Parathyroid adenoma (tissue), 2 donors: ENCODE data around the gene VAPA.

Source experiments
- H2AFZ ChIP-seq: fragments of 300-600 bp; sonication (generic); one replicate; pipeline ENCODE4 v1.7.0; 2017; ENCODE audit warnings: antibody characterized with exemption, mild to moderate bottlenecking
- H3K27ac ChIP-seq: fragments of 300-600 bp; sonication (generic); one replicate; pipeline ENCODE4 v1.7.0; 2017
- H3K27me3 ChIP-seq: fragments of 300-600 bp; sonication (generic); one replicate; pipeline ENCODE4 v1.7.0; 2017; ENCODE audit warnings: low read length; ENCODE audit not compliant: control insufficient read depth, insufficient read depth
- H3K36me3 ChIP-seq: fragments of 300-600 bp; sonication (generic); one replicate; pipeline ENCODE4 v1.7.0; 2017; ENCODE audit warnings: low read length; ENCODE audit not compliant: control insufficient read depth, insufficient read depth
- H3K4me1 ChIP-seq: fragments of 300-600 bp; sonication (generic); one replicate; pipeline ENCODE4 v1.7.0; 2017; ENCODE audit warnings: control low read depth
- H3K4me2 ChIP-seq: fragments of 300-600 bp; sonication (generic); one replicate; pipeline ENCODE4 v1.7.0; 2017; ENCODE audit warnings: low read length
- H3K4me3 ChIP-seq: fragments of 300-600 bp; sonication (generic); one replicate; pipeline ENCODE4 v1.7.0; 2017; ENCODE audit warnings: low read depth, low read length
- H3K79me2 ChIP-seq: fragments of 300-600 bp; sonication (generic); one replicate; pipeline ENCODE4 v1.7.0; 2017; ENCODE audit warnings: control low read depth
- H3K9ac ChIP-seq: fragments of 300-600 bp; sonication (generic); one replicate; pipeline ENCODE4 v1.7.0; 2017; ENCODE audit warnings: mild to moderate bottlenecking
- H3K9me3 ChIP-seq: fragments of 300-600 bp; sonication (generic); one replicate; pipeline ENCODE4 v1.7.0; 2017; ENCODE audit warnings: low read length; ENCODE audit not compliant: control insufficient read depth
- CTCF ChIP-seq: fragments of 300-600 bp; sonication (generic); IDR thresholded peaks from one replicate; pipeline ENCODE4 v1.7.0; 2017; ENCODE audit warnings: antibody characterized with exemption, mild to moderate bottlenecking
- donor health status: primary hyperparathyroidism.

The VAPA gene

GRCh38 chr18:9913526-9914333, at the start of gene VAPA:
VAPA (plus strand) TSS chr18:9914016; CDS start chr18:9914257, 241 bp downstream.
- TF ChIP-seq CTCF: no peak
- Histone ChIP-seq H3K4me1 (peaks cover 22% of the 10 kb centered on the region), H3K4me3 (peak within 1 kb of the TSS; percentile 90), H3K9ac (peak within 1 kb of the TSS; percentile 96), H3K27ac (peak within 1 kb of the TSS; percentile 98), H3K4me2 (peak within 1 kb of the TSS; percentile 86), H2AFZ (peak within 1 kb of the TSS; percentile 98), H3K27me3 (no peaks in the 10 kb centered on the region), H3K36me3 (no peaks in the 10 kb centered on the region), H3K79me2 (peaks cover 37% of the 10 kb centered on the region), H3K9me3 (no peaks in the 10 kb centered on the region)

- H3K36me3 ChIP-seq: no peaks in the 10 kb centered on the region
- no peaks in the 10 kb centered on the region for H3K27me3 ChIP-seq
- H3K79me2 ChIP-seq: no peaks in the 10 kb centered on the region
- H3K4me2 ChIP-seq: no peak overlapping the region
- no peaks in the 10 kb centered on the region for H3K4me1 ChIP-seq
- H2AFZ ChIP-seq: no peak overlapping the region
- H3K9ac ChIP-seq: no peak overlapping the region
- H3K27ac ChIP-seq: no peak overlapping the region
- no peak for TF ChIP-seq CTCF
- H3K4me3 ChIP-seq: no peak overlapping the region
- no peaks in the 10 kb centered on the region for H3K9me3 ChIP-seq
These were observed 47.9 kb upstream of the VAPA start for GRCh38 chr18:9865764-9866490.

DNA sequence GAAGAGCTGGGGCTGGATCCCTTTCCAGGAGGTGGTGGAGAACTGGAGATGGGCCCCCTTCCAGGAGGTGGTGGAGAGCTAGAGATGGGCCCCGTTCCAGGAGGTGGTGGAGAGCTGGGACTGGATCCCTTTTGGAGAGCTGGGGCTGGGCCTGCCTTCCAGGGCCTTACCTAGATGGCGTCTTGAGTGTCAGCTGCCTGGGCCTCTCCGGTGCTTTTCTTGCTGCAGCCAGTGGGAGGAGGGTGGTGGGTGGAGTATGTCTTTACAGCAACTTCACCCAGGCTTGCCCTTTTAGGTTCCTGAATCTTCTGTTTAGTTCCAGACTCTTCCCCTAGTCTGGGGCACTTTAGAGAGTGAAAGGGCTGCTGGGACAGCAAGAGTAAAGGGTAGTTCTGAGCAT, 47.2 kb upstream of the VAPA start:
- H3K36me3 ChIP-seq: no peaks in the 10 kb centered on the region
- no peak overlapping the region for H3K4me3 ChIP-seq
- H3K27ac ChIP-seq: no peak overlapping the region
- no peaks in the 10 kb centered on the region for H3K4me1 ChIP-seq
- H3K27me3 ChIP-seq: no peaks in the 10 kb centered on the region
- no peak for TF ChIP-seq CTCF
- no peak overlapping the region for H3K9ac ChIP-seq
- no peak overlapping the region for H2AFZ ChIP-seq
- no peaks in the 10 kb centered on the region for H3K79me2 ChIP-seq
- H3K4me2 ChIP-seq: no peak overlapping the region
- H3K9me3 ChIP-seq: no peaks in the 10 kb centered on the region

DNA sequence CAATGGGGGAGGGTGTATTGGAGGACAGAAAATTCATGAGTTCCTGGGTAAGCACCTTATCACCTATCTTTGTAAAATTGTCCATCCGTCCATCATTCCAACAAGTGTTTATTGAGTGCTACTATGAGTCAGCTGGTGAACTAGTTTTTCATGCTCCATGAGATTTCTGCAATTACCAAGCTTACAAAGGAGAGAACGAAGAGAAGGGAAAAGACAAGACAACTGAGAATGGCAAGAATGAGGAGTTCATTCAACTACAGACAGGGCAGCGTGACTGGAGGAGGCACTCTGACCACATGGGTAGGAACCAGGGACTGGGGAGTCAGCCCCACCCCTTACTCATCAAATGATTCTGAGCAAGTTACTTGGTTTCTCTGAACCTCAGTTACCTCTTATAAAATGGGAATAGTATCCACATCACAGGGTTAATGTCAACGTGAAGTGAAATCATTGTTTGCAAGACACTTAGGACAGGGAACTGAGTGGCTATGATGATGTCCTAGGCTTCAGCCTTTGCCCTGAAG, 46.7 kb upstream of the VAPA start:
- no peaks in the 10 kb centered on the region for H3K79me2 ChIP-seq
- H3K4me3 ChIP-seq: no peak overlapping the region
- no peaks in the 10 kb centered on the region for H3K27me3 ChIP-seq
- no peak for TF ChIP-seq CTCF
- no peaks in the 10 kb centered on the region for H3K4me1 ChIP-seq
- H2AFZ ChIP-seq: no peak overlapping the region
- no peaks in the 10 kb centered on the region for H3K9me3 ChIP-seq
- no peak overlapping the region for H3K9ac ChIP-seq
- no peak overlapping the region for H3K4me2 ChIP-seq
- no peak overlapping the region for H3K27ac ChIP-seq
- H3K36me3 ChIP-seq: no peaks in the 10 kb centered on the region
